ENCODE measurements around the gene PPP1R16B. TPM values are rescaled to one million over a fixed set of nuclear protein-coding genes. Genes with fewer than 3 reads are reported as not detected.
"Not testable (repeated sequence)": the region's sequence is repeated elsewhere in the genome, so short reads cannot be mapped to it uniquely, and the experiment has no call there.

PPP1R16B gene
- total and polyA plus RNA-seq, 3 donors from 2014 or later = 1.2 to 3.7 (median 1.3) TPM

DNA sequence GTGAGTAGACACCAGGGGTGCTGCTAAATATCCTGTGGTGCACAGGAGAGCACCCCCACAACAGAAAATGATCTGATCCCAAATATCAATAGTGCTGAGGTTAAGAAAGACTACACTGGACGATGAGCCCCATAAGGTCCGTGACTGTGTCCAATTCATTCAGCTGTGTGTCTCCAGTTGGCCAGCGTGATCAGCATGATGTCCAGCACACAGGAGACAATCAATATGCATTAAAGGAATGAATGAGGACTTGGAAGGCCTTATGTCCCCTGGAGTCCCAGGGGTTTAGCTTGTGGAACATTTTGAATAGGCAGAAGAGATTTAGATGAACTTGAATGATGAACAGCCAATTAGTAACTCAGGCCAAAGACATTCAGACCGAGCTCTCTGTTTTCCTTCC is 6.3 kb downstream of the PPP1R16B start:
- intact Hi-C loops (cut with DNase I; ENCODE audit: low total_unique reads) = no loop called here
- Histone ChIP-seq H3K4me3 (no peak overlapping the region), H3K36me3 (ENCODE audit: low read depth, missing control alignments) (no peaks in the 10 kb centered on the region), H3K27me3 (no peaks in the 10 kb centered on the region), H3K9me3 (no peaks in the 10 kb centered on the region), H3K4me1 (no peaks in the 10 kb centered on the region), H3K27ac (no peak overlapping the region)
- no peak for TF ChIP-seq POLR2A (IDR thresholded peaks at IDR 0.05)
- TF ChIP-seq, protein P1, sequence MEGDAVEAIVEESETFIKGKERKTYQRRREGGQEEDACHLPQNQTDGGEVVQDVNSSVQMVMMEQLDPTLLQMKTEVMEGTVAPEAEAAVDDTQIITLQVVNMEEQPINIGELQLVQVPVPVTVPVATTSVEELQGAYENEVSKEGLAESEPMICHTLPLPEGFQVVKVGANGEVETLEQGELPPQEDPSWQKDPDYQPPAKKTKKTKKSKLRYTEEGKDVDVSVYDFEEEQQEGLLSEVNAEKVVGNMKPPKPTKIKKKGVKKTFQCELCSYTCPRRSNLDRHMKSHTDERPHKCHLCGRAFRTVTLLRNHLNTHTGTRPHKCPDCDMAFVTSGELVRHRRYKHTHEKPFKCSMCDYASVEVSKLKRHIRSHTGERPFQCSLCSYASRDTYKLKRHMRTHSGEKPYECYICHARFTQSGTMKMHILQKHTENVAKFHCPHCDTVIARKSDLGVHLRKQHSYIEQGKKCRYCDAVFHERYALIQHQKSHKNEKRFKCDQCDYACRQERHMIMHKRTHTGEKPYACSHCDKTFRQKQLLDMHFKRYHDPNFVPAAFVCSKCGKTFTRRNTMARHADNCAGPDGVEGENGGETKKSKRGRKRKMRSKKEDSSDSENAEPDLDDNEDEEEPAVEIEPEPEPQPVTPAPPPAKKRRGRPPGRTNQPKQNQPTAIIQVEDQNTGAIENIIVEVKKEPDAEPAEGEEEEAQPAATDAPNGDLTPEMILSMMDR (IDR thresholded peaks at IDR 0.05) = no peak
- no peak for DNase-seq
- 73 to 75% methylated on average over 4 of the region's 4 CpGs for WGBS, 2 donors

DNA sequence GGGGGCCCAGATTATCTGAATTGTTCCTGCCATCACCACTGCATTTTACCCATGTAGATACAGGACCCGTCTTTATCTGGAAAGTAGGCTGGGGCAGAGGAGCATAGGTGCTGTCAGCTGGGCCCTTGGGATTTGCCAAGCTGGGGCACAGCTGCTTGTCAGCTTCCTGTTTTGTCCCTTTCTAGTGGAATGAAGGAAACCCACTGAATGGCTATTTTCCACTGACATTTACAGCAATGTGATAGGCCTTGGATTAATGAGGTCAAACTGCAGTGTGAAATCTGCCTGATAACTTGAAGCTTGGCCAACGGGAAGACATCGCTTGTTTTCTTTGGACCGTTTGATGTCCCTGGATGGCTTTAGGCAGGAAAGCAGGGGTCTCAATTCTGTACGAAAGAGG is 6.7 kb downstream of the PPP1R16B start:
- no peaks in the 10 kb centered on the region for H3K36me3 ChIP-seq (ENCODE audit: low read depth, missing control alignments)
- TF ChIP-seq, protein P1 (IDR thresholded peaks at IDR 0.05) = no peak
- TF ChIP-seq POLR2A (IDR thresholded peaks at IDR 0.05) = no peak
- no peaks in the 10 kb centered on the region for H3K4me1 ChIP-seq
- no peaks in the 10 kb centered on the region for H3K9me3 ChIP-seq
- 63 to 65% methylated on average over 5 of the region's 5 CpGs for WGBS, 2 donors
- intact Hi-C loops (cut with DNase I; ENCODE audit: low total_unique reads) = no loop called here
- no peaks in the 10 kb centered on the region for H3K27me3 ChIP-seq
- DNase-seq = no peak
- no peak overlapping the region for H3K4me3 ChIP-seq
- H3K27ac ChIP-seq = no peak overlapping the region

DNA sequence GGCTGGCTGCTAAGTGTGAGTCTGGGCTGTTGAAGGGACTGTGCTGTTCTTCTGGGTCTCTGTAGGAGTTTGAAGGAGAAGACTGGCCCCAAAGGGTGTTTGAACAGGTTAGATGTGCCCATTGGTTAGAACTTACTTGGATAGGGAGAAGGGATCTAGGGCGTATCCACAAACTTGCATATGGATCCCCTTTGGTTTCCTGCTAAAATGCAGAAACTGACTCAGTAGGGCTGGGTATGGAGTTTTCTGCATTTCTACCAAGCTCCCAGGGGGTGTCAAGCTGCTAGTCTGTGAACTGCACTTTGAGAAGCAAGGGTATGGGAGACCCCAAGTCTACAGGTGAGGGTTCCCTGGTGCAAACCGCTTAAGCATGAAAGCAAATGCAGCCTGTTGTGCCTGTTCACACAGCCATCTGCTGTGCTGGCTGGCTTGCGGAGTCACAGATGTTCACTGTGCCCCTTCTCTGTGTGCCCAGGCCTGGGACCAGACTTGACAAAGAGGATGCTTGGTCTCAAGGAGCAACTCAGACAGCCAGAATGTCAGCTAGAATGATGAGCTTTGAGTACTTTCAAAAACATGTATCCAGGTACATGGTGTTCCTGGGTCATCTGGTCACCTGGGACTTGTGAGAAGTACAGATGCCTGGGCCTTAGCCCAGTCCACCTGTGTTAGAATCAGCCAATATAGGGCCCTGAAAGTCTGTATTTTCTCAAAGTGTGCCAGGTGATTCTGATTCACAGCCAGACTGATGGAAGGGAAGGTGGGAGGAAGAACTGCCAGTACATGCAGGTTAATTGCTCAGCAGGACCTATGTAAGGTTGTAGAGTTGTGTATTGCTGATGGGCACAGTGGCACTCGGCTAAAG is 7.4 kb downstream of the PPP1R16B start:
- DNase-seq = no peak
- TF ChIP-seq, protein P1 (IDR thresholded peaks at IDR 0.05) = no peak
- TF ChIP-seq POLR2A (IDR thresholded peaks at IDR 0.05) = no peak
- no peaks in the 10 kb centered on the region for H3K9me3 ChIP-seq
- H3K4me1 ChIP-seq = no peaks in the 10 kb centered on the region
- H3K36me3 ChIP-seq (ENCODE audit: low read depth, missing control alignments) = no peaks in the 10 kb centered on the region
- H3K27ac ChIP-seq = no peak overlapping the region
- intact Hi-C loops (cut with DNase I; ENCODE audit: low total_unique reads) = no loop called here
- H3K27me3 ChIP-seq = no peaks in the 10 kb centered on the region
- H3K4me3 ChIP-seq = no peak overlapping the region
- WGBS, 2 donors = 71 to 89% methylated on average over 4 of the region's 4 CpGs

DNA sequence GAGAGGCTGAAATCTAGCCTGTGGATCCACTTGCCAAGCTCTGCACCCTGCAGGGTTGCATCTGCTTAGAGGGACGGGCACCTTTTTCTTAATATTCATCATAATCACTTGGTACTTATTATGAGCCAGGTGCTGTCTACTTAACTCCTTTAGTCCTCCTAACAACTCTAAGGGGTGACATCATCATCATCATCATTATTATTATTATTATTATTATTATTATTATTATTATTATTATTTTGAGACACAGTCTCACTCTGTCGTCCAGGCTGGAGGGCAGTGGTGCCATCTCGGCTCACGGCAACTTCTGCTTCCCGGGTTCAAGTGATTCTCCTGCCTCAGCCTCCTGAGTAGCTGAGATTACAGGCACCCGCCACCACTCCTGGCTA is 8.1 kb downstream of the PPP1R16B start:
- H3K36me3 ChIP-seq (ENCODE audit: low read depth, missing control alignments); H3K27me3 ChIP-seq; DNase-seq; H3K9me3 ChIP-seq; H3K4me3 ChIP-seq; intact Hi-C loops (cut with DNase I; ENCODE audit: low total_unique reads); H3K4me1 ChIP-seq; H3K27ac ChIP-seq: not testable (repeated sequence)
- 91 to 95% methylated on average over 6 of the region's 6 CpGs for WGBS, 2 donors

DNA sequence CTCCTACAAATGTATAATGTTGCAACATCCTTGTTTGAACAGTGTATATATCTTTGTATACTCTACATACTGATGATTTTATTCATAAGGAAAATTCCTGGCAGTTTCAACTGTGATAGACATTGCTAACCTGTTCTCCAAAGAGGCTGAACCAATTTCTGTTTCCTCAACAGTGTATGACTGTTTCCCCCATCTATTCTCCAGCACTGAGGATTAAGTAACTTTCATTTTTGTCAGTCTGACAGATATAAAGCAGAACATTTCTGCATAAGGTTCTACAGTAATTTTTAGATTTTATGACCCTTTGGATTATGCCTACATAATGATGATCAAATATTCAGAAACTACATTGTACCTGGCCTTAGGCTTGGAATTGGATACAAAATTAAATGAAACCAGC is 9.9 kb downstream of the PPP1R16B start:
- H3K4me1 ChIP-seq = no peaks in the 10 kb centered on the region
- intact Hi-C loops (cut with DNase I; ENCODE audit: low total_unique reads) = no loop called here
- no peak for DNase-seq
- H3K27me3 ChIP-seq = no peaks in the 10 kb centered on the region
- no peak overlapping the region for H3K27ac ChIP-seq
- no peak overlapping the region for H3K4me3 ChIP-seq
- TF ChIP-seq POLR2A (IDR thresholded peaks at IDR 0.05) = no peak
- TF ChIP-seq, protein P1 (IDR thresholded peaks at IDR 0.05) = no peak
- H3K9me3 ChIP-seq = no peaks in the 10 kb centered on the region
- H3K36me3 ChIP-seq (ENCODE audit: low read depth, missing control alignments) = no peaks in the 10 kb centered on the region
